Natural killer cell (primary cell): ENCODE measurements around the gene PLCB4. TPM values are rescaled to one million over a fixed set of nuclear protein-coding genes. Genes with fewer than 3 reads are reported as not detected.

Source experiments
- ATAC-seq, 3 donors: fragments of 150-1000 bp in 2 of 3; fragments of 200-7000 bp in 1 of 3; cut with Tn5 transposase; 1 replicate in 1 of 3; 2 replicates in 2 of 3; pipeline ENCODE4 v1.10.0; 2021; ENCODE audit warnings: mild to moderate bottlenecking in 2 of 3, moderate library complexity in 2 of 3
- DNase-seq, 2 donors: peaks; one replicate each; pipeline versions ENCODE4 v3.0.0 to v3.0.0-alpha.2; 2013 to 2021; ENCODE audit warnings: mixed read lengths in 1 of 2
- H3K27ac ChIP-seq: one replicate; pipeline ENCODE4 v1.5.1; 2013; ENCODE audit warnings: mild to moderate bottlenecking, low read length
- H3K27me3 ChIP-seq: one replicate; pipeline ENCODE4 v1.6.1; 2013; ENCODE audit warnings: low read length; ENCODE audit not compliant: control insufficient read depth, insufficient read depth
- H3K36me3 ChIP-seq: one replicate; pipeline ENCODE4 v1.6.1; 2013; ENCODE audit warnings: low read length; ENCODE audit not compliant: control insufficient read depth, insufficient read depth
- H3K4me1 ChIP-seq: one replicate; pipeline ENCODE4 v1.6.1; 2013; ENCODE audit warnings: low read length; ENCODE audit not compliant: control insufficient read depth, insufficient read depth
- H3K4me3 ChIP-seq: one replicate; pipeline ENCODE4 v1.5.1; 2013; ENCODE audit warnings: low read length
- H3K9me3 ChIP-seq: one replicate; pipeline ENCODE4 v1.6.1; 2013; ENCODE audit warnings: low read length; ENCODE audit not compliant: control insufficient read depth, insufficient read depth
- H3K27ac Mint-ChIP-seq, 2 donors: one replicate each; pipeline ENCODE4 v1.8.0; 2022; ENCODE audit warnings: mild to moderate bottlenecking in 2 of 2, mixed read lengths in 2 of 2, moderate library complexity in 1 of 2
- H3K27me3 Mint-ChIP-seq, 2 donors: one replicate each; pipeline ENCODE4 v1.8.0; 2022; ENCODE audit warnings: low read depth in 2 of 2, mixed read lengths in 2 of 2
- H3K36me3 Mint-ChIP-seq: one replicate; pipeline ENCODE4 v1.8.0; 2022; ENCODE audit warnings: mixed read lengths
- H3K4me1 Mint-ChIP-seq, 2 donors: one replicate each; pipeline ENCODE4 v1.8.0; 2022; ENCODE audit warnings: mixed read lengths in 2 of 2
- H3K4me3 Mint-ChIP-seq: one replicate; pipeline ENCODE4 v1.8.0; 2022; ENCODE audit warnings: mild to moderate bottlenecking, moderate library complexity, mixed read lengths
- H3K9me3 Mint-ChIP-seq, 2 donors: one replicate each; pipeline ENCODE4 v1.8.0; 2022; ENCODE audit warnings: mixed read lengths in 2 of 2
- WGBS: methylation state at CpG from one replicate; pipeline ENCODE4 v1.1.7; 2013; ENCODE audit warnings: missing lambda C conversion rate; ENCODE audit not compliant: insufficient coverage; 5-methylcytosine and 5-hydroxymethylcytosine counted together
- intact Hi-C: fragments of 100-400 bp; cut with micrococcal nuclease; formaldehyde crosslinking; loops from one replicate; pipeline ENCODE4 v1.14.2; 2022
- total RNA-seq, 4 donors: library from RNA; stranded (reverse); fragments of 120-200 nt in 1 of 4; gene quantifications; one replicate each; pipeline versions ENCODE4 v1.2.3 to v1.2.4, GENCODE V29; 2013 to 2022
- TF ChIP-seq, protein P1 (sequence below): fragments of 200-600 bp; IDR thresholded peaks from one replicate; pipeline ENCODE4 v1.8.0; 2022; ENCODE audit warnings: antibody characterized with exemption

PLCB4 gene
- total RNA-seq, 3 donors from 2014 or later (not counting 1 experiment from before 2014, with no cell fraction given), result 0.05 to 0.40 TPM; not detected in 1

DNA sequence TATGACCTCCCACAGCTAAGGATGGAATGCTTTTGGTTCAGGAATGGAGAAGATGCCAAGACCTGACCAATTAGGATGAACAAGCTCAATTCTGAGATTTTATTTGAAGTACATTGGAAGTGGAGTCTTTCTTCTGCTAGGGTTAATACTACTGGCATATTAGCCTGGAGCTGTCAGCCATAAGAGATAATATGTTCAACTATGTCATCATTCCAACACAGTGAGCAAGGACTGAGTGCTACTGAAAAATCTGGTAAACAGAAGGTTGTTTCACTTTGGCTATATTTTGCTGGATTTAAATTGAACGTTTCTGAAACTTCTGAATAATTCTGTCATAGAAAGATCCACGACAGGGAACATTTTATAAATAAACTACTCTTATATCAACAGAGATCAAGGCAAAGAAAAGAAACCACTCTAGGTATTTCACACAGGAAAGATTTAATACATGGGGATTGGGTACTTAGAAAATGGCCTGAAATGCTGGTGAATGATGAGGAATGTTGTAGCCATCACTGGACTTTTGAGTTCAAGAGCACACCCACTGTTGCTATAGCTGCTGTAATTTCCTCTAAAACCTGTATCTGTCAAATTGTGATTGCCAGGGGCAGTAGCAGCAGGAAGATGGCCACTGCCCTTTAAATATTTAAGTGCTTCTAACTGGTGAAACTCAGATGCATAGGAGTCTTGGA, 200.5 kb downstream of the PLCB4 start:
- H3K4me3 Mint-ChIP-seq, result no peak overlapping the region
- H3K27me3 ChIP-seq, result no peaks in the 10 kb centered on the region

DNA sequence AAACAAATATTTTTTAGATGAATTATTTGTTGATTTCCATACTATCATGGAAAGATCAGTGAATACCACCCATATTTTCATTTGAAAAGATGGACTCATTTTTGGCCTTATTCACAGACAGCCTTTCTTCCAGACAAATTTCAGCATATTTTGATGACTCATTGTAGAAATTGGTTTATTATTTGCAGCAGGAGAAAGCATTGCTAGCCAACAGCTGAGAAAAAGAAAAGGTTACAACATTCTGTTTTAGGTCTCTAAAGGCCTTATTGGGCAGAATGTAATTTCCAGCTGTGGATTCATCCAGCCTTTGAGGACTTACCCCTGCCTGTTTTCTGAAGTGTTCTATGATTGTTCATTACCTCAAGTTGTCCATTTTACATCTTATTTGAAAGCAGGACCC, 201.9 kb downstream of the PLCB4 start:
- DNase-seq (no peak), ATAC-seq (no peak)
- H3K4me3 ChIP-seq, result no peak overlapping the region
- H3K27me3 ChIP-seq, result no peaks in the 10 kb centered on the region
- no peaks in the 10 kb centered on the region for H3K36me3 ChIP-seq
- no peaks in the 10 kb centered on the region for H3K9me3 ChIP-seq
- H3K27ac Mint-ChIP-seq, result no peak overlapping the region
- H3K4me1 Mint-ChIP-seq, result no peaks in the 10 kb centered on the region
- no peaks in the 10 kb centered on the region for H3K4me1 ChIP-seq
- H3K27me3 Mint-ChIP-seq, result peaks cover 0 to 2% of the 10 kb centered on the region in 2 donors
- peaks cover 5 to 8% of the 10 kb centered on the region in 2 donors for H3K9me3 Mint-ChIP-seq
- H3K4me3 Mint-ChIP-seq, result no peak overlapping the region
- H3K36me3 Mint-ChIP-seq, result no peaks in the 10 kb centered on the region
- H3K27ac ChIP-seq, result no peak overlapping the region
- TF ChIP-seq, protein P1, sequence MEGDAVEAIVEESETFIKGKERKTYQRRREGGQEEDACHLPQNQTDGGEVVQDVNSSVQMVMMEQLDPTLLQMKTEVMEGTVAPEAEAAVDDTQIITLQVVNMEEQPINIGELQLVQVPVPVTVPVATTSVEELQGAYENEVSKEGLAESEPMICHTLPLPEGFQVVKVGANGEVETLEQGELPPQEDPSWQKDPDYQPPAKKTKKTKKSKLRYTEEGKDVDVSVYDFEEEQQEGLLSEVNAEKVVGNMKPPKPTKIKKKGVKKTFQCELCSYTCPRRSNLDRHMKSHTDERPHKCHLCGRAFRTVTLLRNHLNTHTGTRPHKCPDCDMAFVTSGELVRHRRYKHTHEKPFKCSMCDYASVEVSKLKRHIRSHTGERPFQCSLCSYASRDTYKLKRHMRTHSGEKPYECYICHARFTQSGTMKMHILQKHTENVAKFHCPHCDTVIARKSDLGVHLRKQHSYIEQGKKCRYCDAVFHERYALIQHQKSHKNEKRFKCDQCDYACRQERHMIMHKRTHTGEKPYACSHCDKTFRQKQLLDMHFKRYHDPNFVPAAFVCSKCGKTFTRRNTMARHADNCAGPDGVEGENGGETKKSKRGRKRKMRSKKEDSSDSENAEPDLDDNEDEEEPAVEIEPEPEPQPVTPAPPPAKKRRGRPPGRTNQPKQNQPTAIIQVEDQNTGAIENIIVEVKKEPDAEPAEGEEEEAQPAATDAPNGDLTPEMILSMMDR, result no peak
- intact Hi-C loops, result no loop called here

More for the DNA sequence above, 200.5 kb downstream of the PLCB4 start:
- Histone ChIP-seq H3K36me3 (no peaks in the 10 kb centered on the region), H3K27ac (no peak overlapping the region), H3K4me3 (no peak overlapping the region), H3K4me1 (no peaks in the 10 kb centered on the region), H3K9me3 (no peaks in the 10 kb centered on the region)
- TF ChIP-seq, protein P1, result no peak
- no peak for ATAC-seq
- Mint-ChIP-seq H3K27me3 (peaks cover 0 to 2% of the 10 kb centered on the region in 2 donors), H3K36me3 (no peaks in the 10 kb centered on the region), H3K9me3 (peaks cover 3% of the 10 kb centered on the region in 2 donors), H3K27ac (no peak overlapping the region), H3K4me1 (no peaks in the 10 kb centered on the region)
- no peak for DNase-seq
- intact Hi-C loops, result no loop called here
- 88% methylated on average over 1 of the region's 2 CpGs for WGBS

DNA sequence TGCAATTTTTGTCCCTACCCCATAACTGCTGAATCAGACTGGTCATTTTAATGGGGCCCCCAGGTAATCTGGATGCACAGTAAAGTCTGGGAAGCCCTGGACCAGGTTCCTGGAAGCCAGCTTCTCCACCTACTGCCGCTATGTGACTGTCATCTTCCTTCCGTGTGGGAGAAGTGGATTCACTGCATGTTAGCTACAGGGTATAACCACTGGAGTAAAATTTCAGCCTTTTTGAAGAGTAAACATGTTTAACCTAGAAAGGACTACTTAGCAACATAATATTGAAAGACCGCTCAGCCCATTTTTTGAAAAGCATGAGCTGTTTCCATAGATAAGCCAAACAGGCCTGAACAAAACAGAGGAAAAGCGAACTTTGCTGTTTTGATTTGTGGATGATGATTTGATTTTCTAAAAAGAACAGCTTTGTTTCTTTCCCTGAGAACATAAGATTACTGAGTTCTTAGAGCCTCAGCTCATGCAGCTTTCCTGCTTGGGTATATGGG, 208.1 kb downstream of the PLCB4 start:
- Mint-ChIP-seq H3K9me3 (peaks cover 8 to 10% of the 10 kb centered on the region in 2 donors), H3K27ac (no peak overlapping the region), H3K4me3 (no peak overlapping the region), H3K27me3 (peaks cover 0 to 5% of the 10 kb centered on the region in 2 donors), H3K36me3 (no peaks in the 10 kb centered on the region), H3K4me1 (no peaks in the 10 kb centered on the region)
- Histone ChIP-seq H3K27ac (no peak overlapping the region), H3K9me3 (no peaks in the 10 kb centered on the region), H3K27me3 (no peaks in the 10 kb centered on the region), H3K4me1 (no peaks in the 10 kb centered on the region), H3K4me3 (no peak overlapping the region), H3K36me3 (no peaks in the 10 kb centered on the region)
- ATAC-seq (no peak), DNase-seq (no peak)
- intact Hi-C loops, result no loop called here
- TF ChIP-seq, protein P1, result no peak
- 98% methylated on average over 4 of the region's 4 CpGs for WGBS
